ENCODE data around the gene MAX.

MAX gene

DNA sequence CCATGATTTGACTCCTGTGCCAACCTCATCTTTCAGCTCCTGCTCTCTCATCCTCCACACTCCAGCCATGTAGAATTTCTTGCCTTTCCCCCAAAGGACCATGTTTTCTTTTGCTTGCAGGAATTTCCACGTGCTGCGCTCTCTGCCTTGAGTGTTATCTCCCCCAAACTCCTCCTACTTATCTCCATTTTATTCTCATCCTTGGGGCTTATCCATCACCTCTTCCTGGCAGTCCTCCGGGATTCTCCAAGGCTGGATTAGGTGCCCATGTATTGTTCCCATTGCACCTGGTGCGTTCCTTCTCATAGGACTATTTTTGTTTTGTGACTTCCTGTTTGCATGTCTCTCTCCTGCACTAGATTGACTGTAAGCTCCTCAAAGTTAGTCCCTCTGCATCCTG is 7.0 kb upstream of the MAX start:
- Histone ChIP-seq H3K4me3 (ENCODE audit: low read depth, low read length) (no peak overlapping the region), H3K4me1 (no peaks in the 10 kb centered on the region), H2AFZ (no peak overlapping the region), H3K27me3 (ENCODE audit: control insufficient read depth, insufficient read depth, low read length) (no peaks in the 10 kb centered on the region), H3K79me2 (no peaks in the 10 kb centered on the region), H3K27ac (no peak overlapping the region), H3K36me3 (ENCODE audit: control insufficient read depth, insufficient read depth, low read length) (no peaks in the 10 kb centered on the region), H3K9me3 (ENCODE audit: control insufficient read depth, low read length) (no peaks in the 10 kb centered on the region), H3K4me2 (ENCODE audit: low read length) (no peak overlapping the region), H3K9ac (no peak overlapping the region)
- TF ChIP-seq, protein P1, sequence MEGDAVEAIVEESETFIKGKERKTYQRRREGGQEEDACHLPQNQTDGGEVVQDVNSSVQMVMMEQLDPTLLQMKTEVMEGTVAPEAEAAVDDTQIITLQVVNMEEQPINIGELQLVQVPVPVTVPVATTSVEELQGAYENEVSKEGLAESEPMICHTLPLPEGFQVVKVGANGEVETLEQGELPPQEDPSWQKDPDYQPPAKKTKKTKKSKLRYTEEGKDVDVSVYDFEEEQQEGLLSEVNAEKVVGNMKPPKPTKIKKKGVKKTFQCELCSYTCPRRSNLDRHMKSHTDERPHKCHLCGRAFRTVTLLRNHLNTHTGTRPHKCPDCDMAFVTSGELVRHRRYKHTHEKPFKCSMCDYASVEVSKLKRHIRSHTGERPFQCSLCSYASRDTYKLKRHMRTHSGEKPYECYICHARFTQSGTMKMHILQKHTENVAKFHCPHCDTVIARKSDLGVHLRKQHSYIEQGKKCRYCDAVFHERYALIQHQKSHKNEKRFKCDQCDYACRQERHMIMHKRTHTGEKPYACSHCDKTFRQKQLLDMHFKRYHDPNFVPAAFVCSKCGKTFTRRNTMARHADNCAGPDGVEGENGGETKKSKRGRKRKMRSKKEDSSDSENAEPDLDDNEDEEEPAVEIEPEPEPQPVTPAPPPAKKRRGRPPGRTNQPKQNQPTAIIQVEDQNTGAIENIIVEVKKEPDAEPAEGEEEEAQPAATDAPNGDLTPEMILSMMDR (IDR thresholded peaks at IDR 0.05) = no peak

- TF ChIP-seq, protein P1 (IDR thresholded peaks at IDR 0.05) = no peak
- no peak overlapping the region for H3K27ac ChIP-seq
These were observed 4.9 kb upstream of the MAX start for GRCh38 chr14:65107200-65107599.

GRCh38 chr14:65106736-65107135 is 4.4 kb upstream of the MAX start:
- Histone ChIP-seq H3K9ac (no peak overlapping the region), H3K27ac (no peak overlapping the region), H3K36me3 (ENCODE audit: control insufficient read depth, insufficient read depth, low read length) (no peaks in the 10 kb centered on the region), H3K27me3 (ENCODE audit: control insufficient read depth, insufficient read depth, low read length) (no peaks in the 10 kb centered on the region), H3K4me1 (no peaks in the 10 kb centered on the region), H3K9me3 (ENCODE audit: control insufficient read depth, low read length) (no peaks in the 10 kb centered on the region), H3K4me2 (ENCODE audit: low read length) (no peak overlapping the region), H2AFZ (no peak overlapping the region), H3K79me2 (peaks cover 4% of the 10 kb centered on the region), H3K4me3 (ENCODE audit: low read depth, low read length) (no peak overlapping the region)
- TF ChIP-seq, protein P1 (IDR thresholded peaks at IDR 0.05) = no peak

More at GRCh38 chr14:65107200-65107599, 4.9 kb upstream of the MAX start:
- H3K4me3 ChIP-seq (ENCODE audit: low read depth, low read length) = no peak overlapping the region
- H3K36me3 ChIP-seq (ENCODE audit: control insufficient read depth, insufficient read depth, low read length) = no peaks in the 10 kb centered on the region
- H3K9me3 ChIP-seq (ENCODE audit: control insufficient read depth, low read length) = no peaks in the 10 kb centered on the region
- H2AFZ ChIP-seq = no peak overlapping the region
- H3K4me2 ChIP-seq (ENCODE audit: low read length) = no peak overlapping the region
- no peak overlapping the region for H3K9ac ChIP-seq
- H3K4me1 ChIP-seq = no peaks in the 10 kb centered on the region
- H3K27me3 ChIP-seq (ENCODE audit: control insufficient read depth, insufficient read depth, low read length) = no peaks in the 10 kb centered on the region
- no peaks in the 10 kb centered on the region for H3K79me2 ChIP-seq

- H3K27me3 ChIP-seq (ENCODE audit: control insufficient read depth, insufficient read depth, low read length) = no peaks in the 10 kb centered on the region
- H3K9ac ChIP-seq = no peak overlapping the region
- no peak overlapping the region for H2AFZ ChIP-seq
- H3K9me3 ChIP-seq (ENCODE audit: control insufficient read depth, low read length) = no peaks in the 10 kb centered on the region
- TF ChIP-seq, protein P1 (IDR thresholded peaks at IDR 0.05) = no peak
- H3K79me2 ChIP-seq = peaks cover 5% of the 10 kb centered on the region
- H3K4me1 ChIP-seq = no peaks in the 10 kb centered on the region
- H3K4me3 ChIP-seq (ENCODE audit: low read depth, low read length) = no peak overlapping the region
- no peak overlapping the region for H3K27ac ChIP-seq
- H3K4me2 ChIP-seq (ENCODE audit: low read length) = no peak overlapping the region
- H3K36me3 ChIP-seq (ENCODE audit: control insufficient read depth, insufficient read depth, low read length) = no peaks in the 10 kb centered on the region
These were observed 4.0 kb upstream of the MAX start for GRCh38 chr14:65106316-65106715.

GRCh38 chr14:65104791-65105190 is 2.5 kb upstream of the MAX start:
- Histone ChIP-seq H3K4me1 (peaks cover 4% of the 10 kb centered on the region), H3K4me3 (ENCODE audit: low read depth, low read length) (no peak overlapping the region), H3K79me2 (peaks cover 13% of the 10 kb centered on the region), H3K4me2 (ENCODE audit: low read length) (no peak overlapping the region), H2AFZ (no peak overlapping the region), H3K9ac (no peak overlapping the region), H3K36me3 (ENCODE audit: control insufficient read depth, insufficient read depth, low read length) (no peaks in the 10 kb centered on the region), H3K9me3 (ENCODE audit: control insufficient read depth, low read length) (no peaks in the 10 kb centered on the region), H3K27ac (no peak overlapping the region), H3K27me3 (ENCODE audit: control insufficient read depth, insufficient read depth, low read length) (no peaks in the 10 kb centered on the region)
- TF ChIP-seq, protein P1 (IDR thresholded peaks at IDR 0.05) = no peak
